H9 (cell line): ENCODE data around the gene SUN2. TPM values are rescaled to one million over a fixed set of nuclear protein-coding genes. Genes with fewer than 3 reads are reported as not detected.

ENCODE experiments used
- DNase-seq: peaks from one replicate; pipeline ENCODE4 v3.0.0-alpha.2; 2017
- H2AFZ ChIP-seq: one replicate; pipeline ENCODE4 v1.6.1; 2013; ENCODE audit warnings: mild to moderate bottlenecking, low read length, control low read depth, moderate library complexity
- H2AK5ac ChIP-seq: 2 replicates; pipeline ENCODE4 v1.6.1; 2013; ENCODE audit warnings: low read length, control low read depth, mixed read lengths; ENCODE audit not compliant: insufficient read length
- H2BK120ac ChIP-seq: one replicate; pipeline ENCODE4 v1.6.1; 2013; ENCODE audit warnings: low read depth, mild to moderate bottlenecking, low read length, control low read depth, inconsistent platforms; ENCODE audit not compliant: poor library complexity, severe bottlenecking
- H2BK12ac ChIP-seq: 2 replicates; pipeline ENCODE4 v1.6.1; 2013; ENCODE audit warnings: low read length, control low read depth, mixed read lengths, low read depth; ENCODE audit not compliant: insufficient read length
- H2BK15ac ChIP-seq: 2 replicates; pipeline ENCODE4 v1.6.1; 2013; ENCODE audit warnings: low read depth, low read length, control low read depth
- H2BK20ac ChIP-seq: one replicate; pipeline ENCODE4 v1.6.1; 2013; ENCODE audit warnings: low read depth, mild to moderate bottlenecking, low read length, control low read depth, inconsistent platforms; ENCODE audit not compliant: poor library complexity, severe bottlenecking
- H2BK5ac ChIP-seq: 2 replicates; pipeline ENCODE4 v1.6.1; 2013; ENCODE audit warnings: low read length, control low read depth, mixed read lengths; ENCODE audit not compliant: insufficient read length
- H3K14ac ChIP-seq: 2 replicates; pipeline ENCODE4 v1.6.1; 2013; ENCODE audit warnings: low read length, control low read depth; ENCODE audit not compliant: insufficient read depth
- H3K18ac ChIP-seq: 2 replicates; pipeline ENCODE4 v1.6.1; 2013; ENCODE audit warnings: low read depth, mild to moderate bottlenecking, mixed read lengths, low read length, control low read depth; ENCODE audit not compliant: insufficient read length
- H3K23ac ChIP-seq: 2 replicates; pipeline ENCODE4 v1.6.1; 2013; ENCODE audit warnings: low read length, control low read depth, mixed read lengths, low read depth; ENCODE audit not compliant: insufficient read length
- H3K23me2 ChIP-seq: 2 replicates; pipeline ENCODE4 v1.6.1; 2013; ENCODE audit warnings: low read depth, mild to moderate bottlenecking, mixed read lengths, low read length, control low read depth; ENCODE audit not compliant: insufficient read length, poor library complexity, severe bottlenecking
- H3K27ac ChIP-seq: 2 replicates; pipeline ENCODE4 v1.5.1; 2013; ENCODE audit warnings: low read length, control low read depth, mixed read lengths, low read depth; ENCODE audit not compliant: insufficient read length
- H3K27me3 ChIP-seq: 2 replicates; pipeline ENCODE4 v1.6.1; 2013; ENCODE audit warnings: low read length, control low read depth, inconsistent platforms; ENCODE audit not compliant: insufficient read depth
- H3K4ac ChIP-seq: 2 replicates; pipeline ENCODE4 v1.6.1; 2013; ENCODE audit warnings: low read depth, mild to moderate bottlenecking, control low read depth, inconsistent platforms, low read length, moderate library complexity
- H3K4me1 ChIP-seq: 2 replicates; pipeline ENCODE4 v1.6.1; 2013; ENCODE audit warnings: low read length, control low read depth, inconsistent platforms; ENCODE audit not compliant: insufficient read depth
- H3K4me2 ChIP-seq: 2 replicates; pipeline ENCODE4 v1.6.1; 2013; ENCODE audit warnings: low read length, control low read depth, mixed read lengths; ENCODE audit not compliant: insufficient read length, insufficient read depth
- H3K56ac ChIP-seq: 2 replicates; pipeline ENCODE4 v1.6.1; 2013; ENCODE audit warnings: low read depth, mild to moderate bottlenecking, mixed read lengths, low read length, control low read depth; ENCODE audit not compliant: insufficient read length
- H3K79me1 ChIP-seq: 2 replicates; pipeline ENCODE4 v1.6.1; 2013; ENCODE audit warnings: low read depth, mild to moderate bottlenecking, moderate library complexity, low read length, control low read depth, inconsistent platforms; ENCODE audit not compliant: insufficient read depth, poor library complexity, severe bottlenecking
- H3K79me2 ChIP-seq: 2 replicates; pipeline ENCODE4 v1.6.1; 2013; ENCODE audit warnings: low read length, control low read depth, inconsistent platforms; ENCODE audit not compliant: insufficient read depth
- H3K9ac ChIP-seq: 2 replicates; pipeline ENCODE4 v1.6.1; 2013; ENCODE audit warnings: low read length, control low read depth, mixed read lengths; ENCODE audit not compliant: insufficient read length; ENCODE audit errors: extremely low read depth
- H3K9me3 ChIP-seq: one replicate; pipeline ENCODE4 v1.6.1; 2013; ENCODE audit warnings: low read depth, low read length, inconsistent platforms; ENCODE audit not compliant: control insufficient read depth
- H3T11ph ChIP-seq: one replicate; pipeline ENCODE4 v1.6.1; 2013; ENCODE audit warnings: mild to moderate bottlenecking, low read length, control low read depth, inconsistent platforms
- H4K20me1 ChIP-seq: one replicate; pipeline ENCODE4 v1.6.1; 2013; ENCODE audit not compliant: control insufficient read depth, insufficient read length, insufficient read depth
- H4K5ac ChIP-seq: 2 replicates; pipeline ENCODE4 v1.6.1; 2013; ENCODE audit warnings: low read depth, mild to moderate bottlenecking, mixed read lengths, low read length, control low read depth; ENCODE audit not compliant: insufficient read length
- H4K8ac ChIP-seq: replicated peaks from 2 replicates; pipeline ENCODE4 v1.6.1; 2013; ENCODE audit warnings: low read length, control low read depth, mixed read lengths, low read depth; ENCODE audit not compliant: insufficient read length
- H4K91ac ChIP-seq: 2 replicates; pipeline ENCODE4 v1.6.1; 2013; ENCODE audit warnings: low read depth, mild to moderate bottlenecking, moderate library complexity, mixed read lengths, low read length, control low read depth; ENCODE audit not compliant: insufficient read length
- H3K27ac Mint-ChIP-seq, 3 experiments: 2 replicates in 2 of 3; 3 replicates in 1 of 3; pipeline ENCODE4 v1.8.0; 2020 to 2021; ENCODE audit warnings: mixed read lengths in 3 of 3, mild to moderate bottlenecking in 1 of 3, moderate library complexity in 1 of 3
- H3K27me3 Mint-ChIP-seq: 2 replicates; pipeline ENCODE4 v1.8.0; 2021; ENCODE audit warnings: low read depth, mild to moderate bottlenecking, moderate library complexity, mixed read lengths
- H3K36me3 Mint-ChIP-seq, 3 experiments: 2 replicates in 2 of 3; 3 replicates in 1 of 3; pipeline ENCODE4 v1.8.0; 2020 to 2021; ENCODE audit warnings: low read depth in 3 of 3, mixed read lengths in 3 of 3; ENCODE audit not compliant: insufficient read depth in 1 of 3
- H3K4me1 Mint-ChIP-seq, 2 experiments: 2 replicates each; pipeline ENCODE4 v1.8.0; 2020; ENCODE audit warnings: mixed read lengths in 2 of 2
- H3K4me3 Mint-ChIP-seq, 2 experiments: 2 replicates in 1 of 2; 3 replicates in 1 of 2; pipeline ENCODE4 v1.8.0; 2020 to 2021; ENCODE audit warnings: mild to moderate bottlenecking in 2 of 2, mixed read lengths in 2 of 2, moderate library complexity in 1 of 2
- H3K9me3 Mint-ChIP-seq, 2 experiments: 2 replicates in 1 of 2; 3 replicates in 1 of 2; pipeline ENCODE4 v1.8.0; 2020; ENCODE audit warnings: mild to moderate bottlenecking in 2 of 2, mixed read lengths in 2 of 2, moderate library complexity in 1 of 2
- WGBS: extraction: QIAGEN DNeasy Blood & Tissue Kit; methylation state at CpG from one replicate; pipeline ENCODE4 v1.1.7; 2013; ENCODE audit warnings: missing lambda C conversion rate, low lambda C conversion rate, mixed read lengths; ENCODE audit not compliant: insufficient read length; ENCODE audit errors: extremely low coverage; 5-methylcytosine and 5-hydroxymethylcytosine counted together
- total RNA-seq: library from RNA; stranded (reverse); gene quantifications from 2 replicates; pipeline ENCODE4 v1.2.1, GENCODE V29; 2021
- TF ChIP-seq, protein P1 (sequence below): fragments of 200-600 bp; sonication (generic); conservative IDR thresholded peaks from 3 replicates; pipeline ENCODE4 v1.8.0; 2021; ENCODE audit warnings: antibody characterized with exemption, mild to moderate bottlenecking

The SUN2 gene
- total RNA-seq, 1 experiment from 2014 or later, result 12.0 TPM

DNA sequence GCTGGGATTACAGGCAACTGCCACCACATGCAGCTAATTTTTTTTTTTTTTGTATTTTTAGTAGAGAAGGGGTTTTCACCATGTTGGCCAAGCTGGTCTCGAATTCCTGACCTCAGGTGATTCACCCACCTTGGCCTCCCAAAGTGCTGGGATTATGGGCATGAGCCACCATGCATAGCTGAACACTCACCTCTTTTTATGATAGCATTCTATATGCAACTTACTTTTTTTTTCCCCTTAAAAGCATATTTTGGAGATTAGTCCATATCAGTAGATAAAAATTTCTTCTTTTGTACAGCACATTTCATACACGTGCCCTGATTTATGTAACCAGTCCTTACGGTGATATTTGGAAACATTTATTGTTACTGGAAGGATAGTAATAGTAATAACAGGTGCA is 35.4 kb downstream of the SUN2 start:
- H3K27ac Mint-ChIP-seq, result no peak overlapping the region
- Histone ChIP-seq H3K23me2 (no peaks in the 10 kb centered on the region), H3K4ac (no peak overlapping the region), H4K91ac (no peak overlapping the region), H4K20me1 (no peaks in the 10 kb centered on the region), H3K14ac (no peak overlapping the region), H3K56ac (no peak overlapping the region), H2BK12ac (no peak overlapping the region), H2AFZ (no peak overlapping the region), H3K23ac (no peak overlapping the region), H2BK15ac (no peak overlapping the region), H3K9ac (no peak overlapping the region), H2BK120ac (no peak overlapping the region), H3K27ac (no peak overlapping the region), H2BK5ac (no peak overlapping the region), H3T11ph (no peak overlapping the region), H4K8ac (no peak overlapping the region), H3K27me3 (no peaks in the 10 kb centered on the region), H2AK5ac (no peak overlapping the region), H4K5ac (no peak overlapping the region), H3K4me2 (no peak overlapping the region), H3K79me2 (no peaks in the 10 kb centered on the region; the same call in 1 of the 2 replicates), H3K4me1 (no peaks in the 10 kb centered on the region), H3K79me1 (no peaks in the 10 kb centered on the region), H2BK20ac (no peak overlapping the region), H3K18ac (no peak overlapping the region), H3K9me3 (no peaks in the 10 kb centered on the region)
- H3K4me3 Mint-ChIP-seq, result no peak overlapping the region
- H3K36me3 Mint-ChIP-seq, result peaks cover 25 to 81% (median 72%) of the 10 kb centered on the region in 3 experiments
- no peak for DNase-seq
- no peaks in the 10 kb centered on the region for H3K9me3 Mint-ChIP-seq
- no peaks in the 10 kb centered on the region for H3K27me3 Mint-ChIP-seq
- TF ChIP-seq, protein P1, sequence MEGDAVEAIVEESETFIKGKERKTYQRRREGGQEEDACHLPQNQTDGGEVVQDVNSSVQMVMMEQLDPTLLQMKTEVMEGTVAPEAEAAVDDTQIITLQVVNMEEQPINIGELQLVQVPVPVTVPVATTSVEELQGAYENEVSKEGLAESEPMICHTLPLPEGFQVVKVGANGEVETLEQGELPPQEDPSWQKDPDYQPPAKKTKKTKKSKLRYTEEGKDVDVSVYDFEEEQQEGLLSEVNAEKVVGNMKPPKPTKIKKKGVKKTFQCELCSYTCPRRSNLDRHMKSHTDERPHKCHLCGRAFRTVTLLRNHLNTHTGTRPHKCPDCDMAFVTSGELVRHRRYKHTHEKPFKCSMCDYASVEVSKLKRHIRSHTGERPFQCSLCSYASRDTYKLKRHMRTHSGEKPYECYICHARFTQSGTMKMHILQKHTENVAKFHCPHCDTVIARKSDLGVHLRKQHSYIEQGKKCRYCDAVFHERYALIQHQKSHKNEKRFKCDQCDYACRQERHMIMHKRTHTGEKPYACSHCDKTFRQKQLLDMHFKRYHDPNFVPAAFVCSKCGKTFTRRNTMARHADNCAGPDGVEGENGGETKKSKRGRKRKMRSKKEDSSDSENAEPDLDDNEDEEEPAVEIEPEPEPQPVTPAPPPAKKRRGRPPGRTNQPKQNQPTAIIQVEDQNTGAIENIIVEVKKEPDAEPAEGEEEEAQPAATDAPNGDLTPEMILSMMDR, result no peak
- H3K4me1 Mint-ChIP-seq, result peaks cover 2 to 14% of the 10 kb centered on the region in 2 experiments; a peak in 2 of 4 replicates
- WGBS, result no CpG with 5 or more reads among the region's 3 CpGs
